Measurements from ENCODE around the gene PSD4. TPM values are rescaled to one million over a fixed set of nuclear protein-coding genes. Genes with fewer than 3 reads are reported as not detected.
A peak's percentile ranks its signal among the peaks of the same experiment; 100 is the strongest.

Gene PSD4
- total RNA-seq, 2 experiments from 2014 or later, result 96.5 to 101 TPM

- ATAC-seq (ENCODE audit: poor library complexity), result no peak
- Histone ChIP-seq H3K4me3 (ENCODE audit: low read length) (no peak overlapping the region), H3K36me3 (ENCODE audit: insufficient read depth, low read length) (no peaks in the 10 kb centered on the region), H3K27ac (ENCODE audit: low read depth in 1 of 2, low read length in 2 of 2) (no peak overlapping the region), H3K27me3 (ENCODE audit: control insufficient read depth in 1 of 2, insufficient read depth in 2 of 2, low read length in 2 of 2) (no peaks in the 10 kb centered on the region), H3K4me1 (ENCODE audit: insufficient read depth, low read length) (peaks cover 45% of the 10 kb centered on the region), H3K9me3 (ENCODE audit: control insufficient read depth in 1 of 2, insufficient read depth in 1 of 2, low read length in 2 of 2) (no peaks in the 10 kb centered on the region)
- no peaks in the 10 kb centered on the region for H3K27me3 Mint-ChIP-seq
- H3K27ac Mint-ChIP-seq, result peak overlapping the region; percentile 25
- H3K36me3 Mint-ChIP-seq (ENCODE audit: low read depth), result no peaks in the 10 kb centered on the region
- POLR2A ChIA-PET, result interaction anchor here (0.9 kb wide), 1 partner anchor 15 kb away, joined by 3 read pairs; no protein-coding TSS in a partner anchor
- no peak for DNase-seq
- intact Hi-C loops (cut with DNase I, micrococcal nuclease), result no loop called here
- peaks cover 3% of the 10 kb centered on the region for H3K9me3 Mint-ChIP-seq
- TF ChIP-seq CTCF (IDR thresholded peaks at IDR 0.05), result no peak
- H3K4me3 Mint-ChIP-seq, result no peak overlapping the region
- peaks cover 71% of the 10 kb centered on the region for H3K4me1 Mint-ChIP-seq (ENCODE audit: low read depth)
- CTCF ChIA-PET, result interaction anchor here (0.9 kb wide), 1 partner anchor 132 kb away, joined by 3 read pairs; no protein-coding TSS in a partner anchor
These were observed 83.9 kb downstream of the PSD4 start for GRCh38 chr2:113257516-113258264.

- H3K27ac Mint-ChIP-seq, result no peak overlapping the region
- peaks cover 61% of the 10 kb centered on the region for H3K4me1 Mint-ChIP-seq (ENCODE audit: low read depth)
- DNase-seq (no peak), ATAC-seq (ENCODE audit: poor library complexity) (no peak)
- no peaks in the 10 kb centered on the region for H3K36me3 Mint-ChIP-seq (ENCODE audit: low read depth)
- H3K9me3 Mint-ChIP-seq, result peaks cover 3% of the 10 kb centered on the region
- POLR2A ChIA-PET, result no interaction called here
- Histone ChIP-seq H3K36me3 (ENCODE audit: insufficient read depth, low read length) (no peaks in the 10 kb centered on the region), H3K9me3 (ENCODE audit: control insufficient read depth in 1 of 2, insufficient read depth in 1 of 2, low read length in 2 of 2) (no peaks in the 10 kb centered on the region), H3K4me3 (ENCODE audit: low read length) (no peak overlapping the region), H3K4me1 (ENCODE audit: insufficient read depth, low read length) (peaks cover 36% of the 10 kb centered on the region), H3K27ac (ENCODE audit: low read depth in 1 of 2, low read length in 2 of 2) (no peak overlapping the region), H3K27me3 (ENCODE audit: control insufficient read depth in 1 of 2, insufficient read depth in 2 of 2, low read length in 2 of 2) (no peaks in the 10 kb centered on the region)
- H3K27me3 Mint-ChIP-seq, result no peaks in the 10 kb centered on the region
- intact Hi-C loops (cut with DNase I, micrococcal nuclease), result no loop called here
- CTCF ChIA-PET, result interaction anchor here (0.9 kb wide), 1 partner anchor 132 kb away, joined by 3 read pairs; no protein-coding TSS in a partner anchor
- TF ChIP-seq CTCF (IDR thresholded peaks at IDR 0.05), result no peak
- H3K4me3 Mint-ChIP-seq, result peak overlapping the region; percentile 30
These were observed 84.8 kb downstream of the PSD4 start for GRCh38 chr2:113258471-113259147.

Other genes starting within 250 kb of the PSD4 start
- not detected for gene IL36G, start 196.0 kb upstream of the PSD4 start, total RNA-seq
- gene IL36A, start 168.5 kb upstream of the PSD4 start, total RNA-seq, result under 1 TPM in 1 of 2 experiments, not detected in 1; 0.47 TPM
- gene IL36B, start 121.1 kb upstream of the PSD4 start, total RNA-seq, result not detected
- gene IL36RN, start 114.8 kb upstream of the PSD4 start, total RNA-seq, result not detected
- not detected for gene IL1F10, start 106.0 kb upstream of the PSD4 start, total RNA-seq
- under 1 TPM; 0.31 to 0.58 TPM for gene IL1RN, start 46.4 kb upstream of the PSD4 start, total RNA-seq
- gene PAX8, start 105.0 kb downstream of the PSD4 start, total RNA-seq, result under 1 TPM; 0.36 to 0.52 TPM

All from CD4-positive, alpha-beta T cell (primary cell).